ENCODE measurements around the gene TCFL5.

- TF ChIP-seq CTCF (IDR thresholded peaks at IDR 0.05; ENCODE audit: extremely low read depth in 1 of 2, insufficient read depth in 1 of 2, low read depth in 1 of 2, low read length in 2 of 2) (no peak), POLR2A (IDR thresholded peaks at IDR 0.05; ENCODE audit: low read depth, low read length) (no peak)
Measured at GRCh38 chr20:62814060-62814708, 47.4 kb downstream of the TCFL5 start.

Data from endothelial cell of umbilical vein (primary cell).